ENCODE measurements around the gene WAC.

Gene WAC

DNA sequence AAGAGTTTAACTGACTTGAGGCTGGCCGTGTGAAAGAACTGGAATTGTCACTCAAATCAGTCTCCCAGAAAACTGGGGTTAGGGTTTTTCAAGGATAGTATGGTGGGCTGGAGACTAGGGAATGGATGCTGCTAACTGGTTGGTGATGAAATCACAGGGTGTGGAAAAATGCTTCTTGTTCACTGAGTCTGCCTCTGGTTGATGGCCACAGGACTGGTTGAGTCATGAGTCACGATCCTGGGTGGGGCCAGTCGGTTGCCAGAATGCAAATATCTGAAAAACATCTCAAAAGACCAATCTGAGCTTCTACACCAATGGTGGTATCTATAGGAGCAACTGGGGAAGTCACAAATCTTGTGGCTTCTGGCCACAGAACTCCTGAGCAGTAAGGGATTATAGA lies 128.1 kb downstream of the WAC start:
- intact Hi-C loops (cut with DNase I): loop anchor here (5.0 kb wide), 4 partner anchors 216 to 836 kb away; no protein-coding TSS in a partner anchor
- DNase-seq: peak in 1 of 10 donors; percentile 4

DNA sequence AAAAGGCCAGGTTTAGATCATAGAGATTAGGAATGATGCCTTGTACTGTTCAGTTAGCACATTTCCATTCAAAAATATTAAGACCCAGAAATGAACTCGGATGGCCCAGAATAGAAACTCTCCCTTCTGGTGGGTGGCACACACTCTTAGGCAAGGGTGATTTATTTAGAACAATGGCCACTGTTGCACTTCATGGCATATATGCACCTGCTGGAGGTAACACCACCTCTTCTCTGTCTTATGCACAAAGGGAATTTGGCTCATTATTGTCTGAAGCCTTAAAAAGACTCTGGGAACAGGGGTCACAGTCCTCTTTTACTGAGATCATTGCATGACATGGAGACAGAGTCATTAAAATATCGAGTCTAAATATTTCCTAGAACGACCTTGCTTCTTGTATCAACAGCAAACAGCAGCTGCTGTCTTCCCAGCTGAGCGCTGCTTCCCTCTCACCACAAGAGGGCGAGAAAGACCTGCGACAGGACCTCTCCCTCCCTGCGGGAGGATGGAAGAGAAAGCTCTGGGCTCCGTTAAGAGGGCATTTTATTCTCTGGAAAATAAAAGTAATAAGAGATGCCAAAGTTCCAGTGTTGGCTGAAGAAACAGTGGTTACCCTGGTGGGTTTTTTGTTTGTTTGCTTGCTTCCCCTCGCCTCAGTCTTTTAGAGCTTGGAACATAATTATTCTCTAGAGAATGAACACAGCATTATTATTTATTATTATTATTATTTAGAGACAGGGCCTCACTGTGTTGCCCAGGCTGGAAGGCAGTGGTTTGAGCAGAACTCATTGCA lies 130.9 kb downstream of the WAC start:
- DNase-seq: peak; percentile 67 to 97 (median 82)

DNA sequence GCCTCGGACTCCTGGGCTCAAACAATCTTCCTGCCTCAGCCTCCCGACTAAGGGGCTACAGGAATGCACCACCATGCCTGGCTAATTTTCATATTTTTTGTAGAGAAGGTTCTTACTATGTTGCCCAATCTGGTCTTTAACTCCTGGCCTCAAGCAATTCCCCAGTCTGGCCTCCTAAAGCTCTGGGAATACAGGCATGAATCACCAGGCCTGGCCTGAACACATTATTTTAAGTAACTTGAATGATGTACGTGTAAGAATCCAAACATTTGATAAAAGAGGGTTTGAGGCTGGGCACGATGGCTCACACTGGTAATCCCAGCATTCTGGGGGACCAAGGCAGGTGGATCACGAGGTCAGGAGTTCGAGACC lies 131.4 kb downstream of the WAC start:
- DNase-seq: no peak
- intact Hi-C loops (cut with DNase I): loop anchor here (2.0 to 5.0 kb wide), 5 partner anchors 213 to 833 kb away; no protein-coding TSS in a partner anchor

More for the DNA sequence above, 130.9 kb downstream of the WAC start:
- intact Hi-C loops (cut with DNase I): loop anchor here (2.0 to 5.0 kb wide), 5 partner anchors 214 to 834 kb away; no protein-coding TSS in a partner anchor

DNA sequence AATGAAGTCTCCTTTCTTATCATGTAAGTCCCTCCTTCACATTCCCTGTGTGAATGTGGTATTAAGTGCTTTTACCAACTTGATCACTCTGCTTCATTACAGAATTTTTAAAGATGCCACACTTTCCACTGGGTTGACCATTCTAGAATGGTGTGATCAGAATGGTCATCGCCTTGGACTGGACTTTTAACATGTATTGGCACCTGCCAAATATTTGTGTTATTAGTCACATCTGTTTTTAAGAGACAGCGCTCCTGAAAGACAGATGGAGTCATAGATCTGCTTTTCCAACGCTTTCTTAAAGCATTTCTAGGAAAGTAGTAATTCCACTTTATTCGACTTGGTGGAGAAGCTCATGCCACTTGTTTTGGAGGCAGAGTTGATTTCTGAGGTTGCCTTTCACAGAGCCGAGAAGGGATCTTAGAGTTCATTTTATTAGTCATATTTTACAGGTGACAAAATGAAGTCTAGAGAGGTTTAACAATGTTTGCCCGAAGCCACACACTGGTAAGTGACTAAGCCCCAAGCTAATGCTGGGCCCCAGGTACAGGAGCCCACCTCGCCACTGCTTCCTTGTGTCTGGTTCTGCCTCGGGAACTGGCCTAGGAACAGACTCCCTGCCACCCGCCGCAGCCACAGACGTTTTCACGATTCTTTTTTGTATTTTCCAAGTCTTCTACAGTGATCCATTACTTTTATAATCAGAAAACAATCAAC lies 134.0 kb downstream of the WAC start:
- no peak for DNase-seq
- intact Hi-C loops (cut with DNase I): no loop called here

DNA sequence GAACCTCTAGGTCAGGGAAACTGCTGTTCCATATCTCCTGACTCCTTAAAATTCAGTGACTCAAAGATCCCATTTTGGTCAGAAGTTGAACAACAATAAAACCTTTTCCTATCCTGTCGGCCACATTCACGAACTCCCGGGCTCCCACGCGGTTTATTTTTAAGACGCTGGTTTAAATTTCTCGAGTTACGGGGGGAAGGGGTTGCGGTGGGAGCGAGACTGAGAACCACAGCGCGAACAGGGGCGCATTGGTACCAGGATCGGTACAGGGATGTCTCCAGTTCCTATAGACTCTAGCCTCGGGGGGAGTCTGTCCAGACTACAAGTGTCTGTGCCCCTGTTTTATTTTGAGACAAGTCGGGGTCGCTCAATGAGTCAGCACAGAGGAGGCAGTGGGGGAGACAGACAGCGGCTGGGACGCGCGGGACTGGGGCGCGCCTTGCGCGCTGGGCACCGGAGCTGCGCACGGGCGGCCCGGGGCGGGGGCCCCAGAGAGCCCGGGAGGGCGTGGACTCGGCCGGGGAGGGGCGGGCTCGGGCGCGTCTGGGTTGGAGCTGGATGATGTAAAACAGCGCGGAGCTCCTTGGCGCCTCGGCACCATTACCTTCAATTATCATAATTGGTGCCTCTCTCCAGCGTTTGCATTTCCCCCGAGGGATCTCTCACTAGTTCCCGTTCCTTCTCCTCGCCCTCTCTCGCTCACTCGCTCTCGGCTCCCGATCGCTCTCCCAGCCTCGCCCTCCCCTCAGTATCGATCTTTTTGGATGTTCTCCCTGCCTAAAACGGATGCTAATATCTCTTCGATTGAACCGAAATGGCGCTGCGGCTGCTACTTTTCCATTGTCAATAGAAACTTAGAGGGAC lies 135.7 kb downstream of the WAC start:
- intact Hi-C loops (cut with DNase I): no loop called here
- DNase-seq: peak in 2 of 10 donors; percentile 20 to 87

DNA sequence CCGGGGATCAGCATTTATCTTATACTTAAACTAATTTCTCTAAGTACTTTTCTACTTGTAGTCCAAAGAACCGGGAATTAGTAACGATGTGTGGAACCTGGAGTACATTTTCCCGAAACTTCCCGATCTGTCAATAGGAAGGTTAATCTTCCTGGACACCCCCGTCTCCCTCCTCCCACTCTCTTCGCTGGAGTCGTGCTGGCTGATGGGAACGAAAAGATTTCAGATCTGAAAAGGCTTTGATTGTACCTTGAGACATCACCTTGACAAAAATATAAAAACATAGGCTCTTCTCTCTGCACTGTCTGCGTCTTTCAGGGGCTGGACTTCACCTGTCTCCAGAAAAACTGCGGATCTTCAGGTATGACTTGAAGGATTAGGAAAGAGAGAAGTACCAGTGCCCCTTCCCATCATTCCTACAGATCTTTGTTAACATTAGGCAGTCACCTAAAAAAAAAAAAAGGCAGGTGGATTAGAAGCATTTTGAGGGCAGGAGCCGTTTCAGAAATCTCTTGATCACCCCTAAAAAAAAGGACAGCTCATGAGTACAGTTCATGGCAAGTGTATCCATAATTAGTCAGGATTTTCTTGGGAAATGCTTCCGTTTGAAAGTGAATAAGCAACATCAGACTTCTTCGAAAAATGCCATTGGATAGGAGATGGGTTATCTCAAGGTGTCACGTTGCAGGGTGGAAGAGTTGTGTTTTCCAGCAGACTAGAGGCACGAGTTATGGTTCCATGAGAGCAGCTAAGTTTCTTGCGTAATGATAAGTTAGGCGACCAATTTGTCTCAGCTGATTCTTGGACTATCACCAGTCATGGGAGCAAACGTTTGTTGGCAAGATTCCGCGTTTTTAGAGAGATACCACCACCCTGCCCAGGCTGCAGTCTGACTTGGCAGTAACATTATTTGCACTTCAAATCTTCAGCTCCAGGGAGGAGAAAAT lies 136.6 kb downstream of the WAC start:
- intact Hi-C loops (cut with DNase I): no loop called here
- DNase-seq: no peak
